Limb (tissue), 2 donors: Measurements from ENCODE around the gene CBX4.

Source experiments
- DNase-seq, 2 donors: peaks; one replicate each; pipeline ENCODE4 v3.0.0-alpha.2; 2016; ENCODE audit errors: extremely low spot score in 2 of 2

Gene CBX4

GRCh38 chr17:79831265-79832217 lies 7.7 kb downstream of the CBX4 start:
- peak in 1 of 2 donors; percentile 78 for DNase-seq

DNA sequence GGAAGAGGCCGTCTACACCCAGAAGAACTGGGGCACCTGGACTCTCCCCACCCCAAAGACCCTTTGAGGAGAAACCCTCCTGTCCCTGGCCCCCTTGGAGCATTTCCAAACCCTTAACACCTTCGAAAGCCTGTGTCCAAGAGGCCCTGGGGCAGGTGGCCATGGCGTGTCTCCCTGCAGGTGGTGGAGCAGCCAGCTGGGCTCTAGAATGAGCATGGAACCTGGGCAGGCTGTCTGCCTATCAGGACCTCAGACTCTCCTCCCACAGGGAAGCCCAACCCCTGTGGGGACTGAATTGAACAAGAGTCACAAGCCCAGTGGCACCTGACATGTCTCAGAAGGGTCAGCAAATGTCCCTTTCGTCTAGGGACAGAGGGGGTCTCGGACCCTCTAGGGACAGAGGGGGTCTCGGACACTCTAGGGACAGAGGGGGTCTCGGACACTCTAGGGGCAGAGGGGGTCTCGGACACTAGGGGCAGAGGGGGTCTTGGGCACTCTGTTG lies 8.4 kb downstream of the CBX4 start:
- DNase-seq, result no peak

DNA sequence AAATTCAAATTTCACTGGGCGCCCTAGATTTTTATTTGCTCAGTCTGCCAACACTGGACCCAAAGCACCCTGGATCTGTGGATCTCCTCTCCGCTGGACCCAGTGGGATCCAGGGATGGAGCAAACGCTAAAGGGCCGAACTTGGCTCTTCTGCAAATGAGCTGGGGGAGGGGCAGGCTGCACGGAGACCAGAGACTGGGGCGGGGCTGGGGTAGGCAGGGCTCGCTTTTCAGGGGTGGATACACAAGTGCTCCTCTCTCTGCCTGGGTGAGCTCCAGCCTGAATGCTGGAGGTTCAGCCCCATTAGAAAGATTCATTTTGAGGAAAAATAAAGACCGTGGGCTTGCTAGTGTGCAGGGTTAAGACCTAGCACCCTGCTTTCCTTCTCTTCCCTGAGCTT lies 8.9 kb downstream of the CBX4 start:
- DNase-seq, result no peak

DNA sequence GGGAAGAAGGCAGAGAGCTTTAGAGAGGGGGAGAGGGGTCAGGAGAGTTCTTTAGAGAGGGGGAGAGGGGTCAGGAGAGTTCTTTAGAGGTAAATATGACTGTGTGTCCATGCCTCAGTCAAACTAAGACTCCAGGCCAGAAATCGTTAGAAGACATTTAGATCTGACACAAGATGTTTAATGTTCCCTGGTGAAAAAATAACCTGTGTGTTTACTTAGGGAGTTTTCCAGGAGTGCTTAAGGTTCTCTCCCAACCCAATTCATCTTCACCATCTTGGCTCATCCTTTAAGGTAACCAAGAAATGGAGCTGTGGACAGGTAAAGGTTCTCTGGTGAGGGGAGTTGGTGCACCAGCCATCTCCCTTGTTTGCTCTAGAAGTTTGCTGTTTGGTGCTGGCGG lies 9.8 kb downstream of the CBX4 start:
- no peak for DNase-seq

- DNase-seq, result no peak
Observed at GRCh38 chr17:79829004-79829403, 10.2 kb downstream of the CBX4 start.

DNA sequence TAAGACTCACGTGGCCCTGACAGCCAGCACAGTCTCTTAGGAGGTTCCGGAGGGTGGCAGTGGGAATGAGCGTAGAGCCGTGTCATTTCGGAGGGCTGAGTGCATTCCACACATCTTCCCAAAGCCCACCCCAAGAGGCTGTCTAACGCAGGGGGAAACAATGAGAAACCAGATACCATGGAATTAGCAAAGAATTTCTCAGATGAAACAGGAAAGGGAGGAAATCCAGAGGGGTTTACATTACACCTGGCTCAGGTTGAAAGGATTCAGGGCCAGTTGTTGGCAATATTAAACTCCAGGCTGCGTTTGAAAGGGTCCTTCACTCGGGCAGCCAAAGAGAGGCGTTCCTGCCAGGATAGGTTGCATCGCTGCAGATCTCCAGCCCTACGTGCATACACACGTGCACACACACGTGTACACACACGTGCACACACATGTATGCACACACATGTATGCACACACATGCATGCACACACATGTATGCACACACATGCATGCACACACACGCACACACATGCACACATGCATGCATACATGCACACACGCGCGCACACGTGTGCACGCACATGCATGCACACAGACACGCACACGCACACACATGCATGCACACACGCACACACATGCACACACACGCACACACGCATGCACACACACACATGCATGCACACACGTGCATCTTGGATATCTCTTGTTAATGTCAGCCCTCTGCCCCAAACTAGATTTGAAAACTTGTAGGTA lies 12.2 kb downstream of the CBX4 start:
- DNase-seq, result no peak

GRCh38 chr17:79826204-79826680 lies 13.0 kb downstream of the CBX4 start:
- DNase-seq, result no peak

GRCh38 chr17:79825580-79825921 lies 13.7 kb downstream of the CBX4 start:
- DNase-seq, result no peak

DNA sequence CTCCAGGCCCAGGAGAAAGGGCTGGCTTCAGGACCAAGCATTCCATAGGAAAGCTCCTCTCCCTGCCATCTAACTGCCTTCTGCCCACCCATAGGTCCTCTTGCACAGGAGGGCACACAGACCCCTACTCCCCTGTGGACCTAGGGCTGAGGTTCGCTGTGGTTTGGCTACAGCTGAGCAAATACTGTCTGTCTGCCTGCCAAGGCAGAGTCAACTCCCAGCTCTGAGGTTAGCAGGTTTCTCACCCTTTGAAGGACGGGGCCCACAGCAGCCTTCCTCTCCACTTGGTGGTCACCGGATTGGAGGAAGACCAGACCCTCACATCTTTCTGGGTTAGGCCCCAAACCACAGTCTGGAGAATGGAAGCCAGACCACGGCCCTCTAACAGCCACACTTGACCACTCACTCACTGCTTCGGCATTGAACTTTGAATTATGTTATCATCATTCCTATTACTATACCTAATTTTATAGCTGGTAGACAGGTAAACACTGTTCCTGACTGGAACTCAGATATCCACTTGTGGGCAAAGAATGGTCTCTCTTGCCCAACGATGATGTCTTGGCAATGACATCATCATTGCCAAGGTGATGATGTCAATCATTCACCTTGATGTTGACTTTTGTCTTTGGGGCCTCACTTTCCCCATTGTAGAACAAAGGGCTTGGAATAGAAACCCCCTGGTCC lies 14.2 kb downstream of the CBX4 start:
- no peak for DNase-seq

GRCh38 chr17:79824234-79824633 lies 15.0 kb downstream of the CBX4 start:
- DNase-seq, result no peak

DNA sequence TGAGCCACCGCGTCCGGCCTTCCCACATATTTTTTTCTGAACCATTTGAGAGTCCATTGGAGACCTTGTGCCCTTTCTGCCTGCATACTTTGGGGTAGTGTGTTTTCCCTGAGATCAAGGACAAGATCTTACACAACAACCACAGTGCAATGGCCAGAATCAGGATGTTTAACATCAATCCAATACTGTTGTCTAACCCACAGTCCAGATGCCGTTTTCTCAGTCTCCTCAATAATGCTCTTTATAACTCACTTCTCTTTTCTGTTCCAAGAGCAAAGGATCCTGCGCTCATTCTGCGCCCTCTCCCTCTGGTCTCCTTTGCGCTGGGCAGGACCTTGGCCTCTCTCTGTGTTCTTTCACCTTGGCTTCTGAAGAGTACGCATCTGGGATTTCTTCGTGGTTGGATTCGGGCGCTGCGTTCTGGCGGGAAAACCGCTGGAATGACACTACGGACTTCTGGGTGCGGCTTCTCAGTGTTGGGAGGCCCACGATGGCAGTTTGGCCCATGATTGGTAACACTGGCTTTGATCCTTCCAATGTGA lies 16.6 kb downstream of the CBX4 start:
- no peak for DNase-seq

DNA sequence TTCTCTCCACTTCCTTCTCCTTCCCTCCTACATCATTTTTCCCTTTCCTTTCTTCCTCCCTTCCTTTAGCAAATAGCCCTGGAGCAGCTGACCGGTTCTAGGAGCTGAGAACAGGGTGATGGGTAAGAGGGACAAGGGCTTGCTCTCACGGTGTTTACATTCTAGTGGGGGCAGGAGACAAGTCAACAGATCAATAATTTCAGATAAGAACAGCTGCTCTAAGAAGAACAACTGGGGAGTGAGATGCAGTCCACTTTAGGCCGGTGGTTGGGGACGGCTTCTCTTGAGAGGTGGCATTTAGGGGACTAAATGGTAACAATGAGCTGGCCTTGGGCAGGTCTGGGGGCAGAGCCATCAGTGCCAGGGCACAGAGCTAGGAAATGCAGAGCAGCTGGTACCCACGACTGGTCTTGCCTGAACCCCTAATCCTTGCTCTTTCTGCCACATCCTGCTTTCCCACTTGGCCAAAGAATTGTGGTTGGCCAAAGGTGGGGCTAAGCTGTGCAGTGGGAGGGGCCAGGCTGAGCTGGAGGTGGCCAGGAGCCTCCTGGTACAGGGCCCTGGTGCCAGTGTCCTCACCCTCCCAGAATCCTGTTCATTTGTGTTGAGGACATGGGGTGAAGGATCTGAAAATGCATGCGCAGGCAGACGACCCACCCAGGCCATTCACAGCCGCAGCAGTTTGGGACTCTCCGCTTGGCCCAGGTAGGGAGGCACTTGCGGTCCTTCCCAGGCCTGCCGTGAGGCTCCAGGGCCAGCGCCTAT lies 17.7 kb downstream of the CBX4 start:
- no peak for DNase-seq

DNA sequence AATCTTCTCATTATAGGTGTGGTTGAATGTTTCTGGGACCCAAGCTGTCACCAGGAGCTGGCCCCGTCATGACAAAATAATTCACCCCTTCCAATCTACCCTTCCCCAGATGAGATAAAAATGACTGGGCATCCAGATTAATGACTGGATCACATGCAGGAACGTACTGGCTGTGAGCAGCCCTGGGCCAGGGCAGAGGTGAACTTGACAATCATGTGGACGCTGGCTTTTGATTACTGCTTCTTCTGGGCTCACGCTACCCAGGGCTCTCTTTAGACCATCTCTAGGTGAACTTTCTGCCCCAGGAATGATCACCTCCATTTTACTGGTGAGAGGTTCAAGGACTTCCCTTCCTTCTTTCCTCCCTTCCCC lies 18.3 kb downstream of the CBX4 start:
- DNase-seq, result no peak

GRCh38 chr17:79819534-79820276 lies 19.5 kb downstream of the CBX4 start:
- DNase-seq, result no peak

DNA sequence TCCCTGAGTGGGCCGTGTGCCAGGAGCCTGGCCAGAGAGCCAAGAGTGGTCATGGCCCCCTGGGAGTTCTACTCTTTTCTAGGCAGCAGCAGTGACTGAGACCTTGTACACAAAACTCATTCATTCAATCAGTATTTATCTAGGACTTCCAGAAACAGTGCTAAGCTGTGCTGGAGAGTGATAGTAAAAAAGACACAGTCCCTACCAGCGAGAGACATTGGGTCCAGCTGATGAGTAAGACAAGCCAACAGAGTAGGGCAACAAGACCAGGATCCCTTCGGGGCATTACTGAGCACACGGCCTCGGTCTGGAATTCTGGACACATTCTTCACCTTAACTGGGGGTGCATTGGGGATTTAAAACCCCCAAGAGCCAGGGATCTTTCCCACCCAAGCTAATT lies 20.2 kb downstream of the CBX4 start:
- DNase-seq, result no peak

DNA sequence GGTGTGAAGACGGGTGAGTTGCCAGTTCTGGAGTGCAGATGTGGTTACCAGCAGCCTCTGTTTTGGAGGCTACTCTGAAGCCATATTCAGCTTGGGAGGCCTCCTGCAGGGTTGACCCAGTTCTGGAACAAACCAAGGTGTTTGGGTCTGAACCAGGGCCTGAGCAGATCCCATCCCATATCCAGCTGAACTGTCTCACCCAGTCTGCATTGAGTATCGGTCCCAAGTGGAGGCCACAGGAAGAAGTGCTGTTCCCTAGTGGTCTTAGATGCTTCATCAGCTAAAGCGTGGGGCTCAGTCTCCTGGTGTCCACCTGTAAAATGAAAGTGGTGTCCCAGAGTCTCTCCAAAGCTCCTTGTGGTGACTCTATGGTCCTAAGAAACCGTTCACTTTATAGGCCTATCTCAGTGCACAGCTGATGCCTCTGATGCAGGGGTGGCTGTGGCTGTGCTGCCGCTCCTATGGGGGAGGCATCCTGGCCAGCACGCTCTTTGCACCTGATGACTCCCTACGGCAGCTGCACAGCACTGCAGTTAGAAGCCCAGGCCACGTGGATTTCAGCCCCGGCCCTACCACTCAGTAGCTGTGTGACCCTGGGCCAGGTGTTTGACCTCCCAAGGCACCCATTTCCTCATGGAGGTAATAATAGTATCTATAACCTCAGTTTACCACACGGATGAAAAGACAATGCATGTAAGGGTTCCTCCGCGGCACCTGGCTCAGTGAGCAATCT lies 21.0 kb downstream of the CBX4 start:
- DNase-seq, result no peak

DNA sequence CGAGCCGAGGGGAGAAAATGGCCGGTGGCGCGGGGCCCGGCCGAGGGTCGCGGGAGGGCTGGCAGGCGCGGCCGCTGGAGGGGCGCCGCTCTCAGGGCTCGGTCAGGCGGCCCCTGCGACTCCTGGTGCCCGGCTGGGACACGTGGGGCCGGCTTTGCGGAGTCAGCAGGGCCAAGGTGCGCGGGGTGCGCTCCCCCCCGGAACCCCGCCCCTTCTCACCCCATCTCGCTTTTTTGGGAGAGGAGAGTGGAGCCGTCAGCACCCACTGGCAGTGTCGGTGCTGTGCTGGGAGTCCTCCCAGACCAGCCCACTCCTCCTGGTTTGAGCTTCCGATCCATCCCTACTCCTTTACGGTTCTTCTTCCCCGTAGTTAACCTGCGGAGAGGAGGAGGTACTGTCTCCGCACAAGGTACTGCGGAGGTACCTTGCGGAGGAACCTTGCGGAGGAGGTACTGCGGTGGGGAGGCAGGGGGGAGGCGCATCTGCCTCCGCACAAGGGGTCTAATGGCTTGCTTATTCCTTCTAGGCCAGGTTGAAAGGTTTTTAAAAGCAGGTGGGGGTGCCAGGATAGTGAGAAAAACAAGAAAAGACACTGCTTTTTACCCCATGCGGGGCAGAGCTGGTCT lies 23.3 kb downstream of the CBX4 start:
- no peak for DNase-seq

DNA sequence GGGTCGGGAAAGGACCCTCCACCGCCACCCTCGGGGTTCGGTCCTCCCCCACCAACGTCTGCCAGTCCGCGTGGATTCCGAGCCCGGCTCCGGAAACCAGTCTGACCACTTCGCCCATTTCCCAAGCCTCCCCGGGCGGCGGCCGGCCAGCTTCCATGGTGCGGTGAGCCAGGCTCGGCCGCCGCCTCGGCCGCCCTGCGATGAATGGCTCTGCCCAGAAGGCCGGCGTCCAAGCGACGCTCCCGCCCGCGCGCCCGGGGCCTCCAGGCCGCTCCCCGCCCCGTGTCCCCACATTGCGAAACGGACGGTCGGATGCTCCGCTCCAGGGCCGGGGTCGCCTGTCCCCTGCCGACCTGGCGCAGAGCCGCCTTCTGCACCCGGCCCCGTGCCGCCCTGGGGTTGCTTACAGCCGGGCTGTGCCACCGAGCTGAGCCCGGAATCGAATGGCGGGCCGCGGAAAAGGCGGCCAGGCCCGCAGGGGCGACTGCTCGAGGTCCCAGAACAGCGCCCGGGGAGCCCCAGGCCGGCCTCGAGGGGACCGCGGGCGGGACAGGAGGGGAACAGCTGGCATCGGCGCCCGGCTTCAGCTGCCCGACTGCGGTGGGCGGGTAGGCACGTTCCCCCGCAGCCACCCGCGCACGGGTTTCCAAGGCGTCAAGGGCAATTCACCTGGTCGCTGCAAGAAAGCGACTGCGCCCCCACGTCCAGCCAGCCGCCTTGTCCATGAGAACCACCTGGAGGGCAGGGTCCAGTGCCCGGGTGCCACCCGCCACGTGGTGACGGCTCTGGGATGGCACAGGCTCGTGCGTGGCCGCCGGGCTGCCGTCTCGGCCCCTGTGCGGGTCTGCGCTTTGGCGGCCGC lies 24.0 kb downstream of the CBX4 start:
- peak in 1 of 2 donors; percentile 64 for DNase-seq
